CD4-positive, alpha-beta T cell treated with Interleukin-15 for 4 hours (primary cell): ENCODE data around the gene TSEN2.
A peak's percentile ranks its signal among the peaks of the same experiment; 100 is the strongest.
"Not testable (repeated sequence)": the region's sequence is repeated elsewhere in the genome, so short reads cannot be mapped to it uniquely, and the experiment has no call there.

ENCODE experiments used
- DNase-seq: peaks from one replicate; pipeline ENCODE4 v3.0.0-alpha.2; 2020; ENCODE audit warnings: low spot score

TSEN2 gene

GRCh38 chr3:12484198-12484982 lies at the start of gene TSEN2:
TSS of gene TSEN2 (plus strand) at chr3:12484480. CDS start at chr3:12489801, 5,321 bp downstream.
- DNase-seq: peak; percentile 96

GRCh38 chr3:12436514-12437220 lies 47.6 kb upstream of the TSEN2 start:
- DNase-seq: no peak

GRCh38 chr3:12437221-12437605 lies 47.1 kb upstream of the TSEN2 start:
- DNase-seq: no peak

- no peak for DNase-seq
Observed at GRCh38 chr3:12437861-12438260, 46.4 kb upstream of the TSEN2 start.

- no peak for DNase-seq
Observed at GRCh38 chr3:12438318-12438717, 46.0 kb upstream of the TSEN2 start.

GRCh38 chr3:12439161-12439940 lies 44.9 kb upstream of the TSEN2 start:
- no peak for DNase-seq

GRCh38 chr3:12440927-12441714 lies 43.2 kb upstream of the TSEN2 start:
- no peak for DNase-seq

- DNase-seq: no peak
Observed at GRCh38 chr3:12442654-12443501, 41.4 kb upstream of the TSEN2 start.

GRCh38 chr3:12443781-12444522 lies 40.3 kb upstream of the TSEN2 start:
- no peak for DNase-seq

GRCh38 chr3:12444582-12445471 lies 39.5 kb upstream of the TSEN2 start:
- no peak for DNase-seq

- no peak for DNase-seq
Observed at GRCh38 chr3:12445523-12446240, 38.6 kb upstream of the TSEN2 start.

GRCh38 chr3:12446298-12446697 lies 38.0 kb upstream of the TSEN2 start:
- DNase-seq: no peak

- DNase-seq: no peak
Observed at GRCh38 chr3:12447075-12447474, 37.2 kb upstream of the TSEN2 start.

- not testable (repeated sequence) for DNase-seq
Observed at GRCh38 chr3:12448404-12449202, 35.7 kb upstream of the TSEN2 start.

- no peak for DNase-seq
Observed at GRCh38 chr3:12449889-12450682, 34.2 kb upstream of the TSEN2 start.

- DNase-seq: no peak
Observed at GRCh38 chr3:12451481-12451880, 32.8 kb upstream of the TSEN2 start.

- no peak for DNase-seq
Observed at GRCh38 chr3:12451960-12452359, 32.3 kb upstream of the TSEN2 start.
